Stimulated activated CD8-positive, alpha-beta memory T cell treated with anti-CD3 and anti-CD28 coated beads, Interleukin-15, amount 100 ng/mL, for 24 hours (primary cell): ENCODE data around the gene SPX.

Source experiments
- DNase-seq: peaks from one replicate; pipeline ENCODE4 v3.0.0-alpha.2; 2020; ENCODE audit warnings: low read depth

SPX gene

DNA sequence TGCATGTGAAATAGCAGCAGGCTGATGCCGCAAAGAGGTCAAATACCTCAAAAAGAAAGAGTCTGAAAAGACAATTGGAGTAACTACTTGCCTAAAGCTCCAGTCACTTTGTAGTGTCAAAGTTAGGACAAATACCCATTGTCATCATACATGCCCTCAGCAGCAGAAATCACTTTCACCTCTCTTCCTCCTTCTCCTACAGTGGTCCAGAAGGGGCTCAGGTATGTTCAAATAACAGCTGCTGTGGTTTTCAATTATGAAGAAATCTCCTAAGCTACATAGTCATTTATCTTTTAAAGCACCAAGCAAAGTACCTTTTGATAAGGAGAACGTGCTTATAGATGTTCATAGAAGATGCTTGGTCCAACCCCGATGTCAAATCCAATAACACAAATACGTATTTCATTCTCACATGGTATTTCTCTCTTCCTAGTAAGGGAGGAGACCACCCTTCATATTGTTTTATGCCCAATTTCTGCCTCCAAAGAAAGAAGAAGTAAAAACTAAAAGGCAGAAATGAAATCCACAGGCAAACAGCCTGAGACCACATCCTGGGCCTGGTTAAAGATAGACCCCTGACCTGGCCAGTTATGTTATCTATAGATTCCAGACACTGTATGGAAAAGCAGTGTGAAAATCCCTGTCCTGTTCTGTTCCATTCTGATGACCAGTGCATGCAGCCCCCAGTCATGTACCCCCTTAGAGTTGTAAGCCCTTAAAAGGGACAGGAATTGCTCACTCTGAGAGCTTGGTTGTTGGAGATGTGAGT lies 54.8 kb downstream of the SPX start:
- DNase-seq: no peak
